Gastrocnemius medialis (tissue), 4 donors: ENCODE results near the gene FAM234A. TPM values are rescaled to one million over a fixed set of nuclear protein-coding genes. Genes with fewer than 3 reads are reported as not detected.

Experiments
- ATAC-seq, 2 donors: fragments of 150-250 bp; one replicate each; pipeline ENCODE4 v1.9.1; 2016
- DNase-seq, 2 donors: peaks; one replicate each; pipeline ENCODE4 v3.0.0-alpha.2; 2019
- H3K27ac ChIP-seq, 4 donors: fragments of 200-600 bp; sonication (generic); 1 replicate in 1 of 4; 2 replicates in 3 of 4; pipeline ENCODE4 v1.5.1; 2016 to 2018; ENCODE audit warnings: mild to moderate bottlenecking in 2 of 4, moderate library complexity in 1 of 4
- H3K27me3 ChIP-seq, 3 donors: fragments of 200-600 bp; sonication (generic) in 2 of 3; 1 replicate in 1 of 3; 2 replicates in 2 of 3; pipeline versions ENCODE4 v1.5.1 to v1.6.0; 2016 to 2019; ENCODE audit warnings: mild to moderate bottlenecking in 1 of 3, moderate library complexity in 1 of 3
- H3K36me3 ChIP-seq, 2 donors: fragments of 200-600 bp; sonication (generic) in 1 of 2; one replicate each; pipeline ENCODE4 v1.5.1; 2017 to 2018
- H3K4me1 ChIP-seq, 2 donors: fragments of 200-600 bp; sonication (generic) in 1 of 2; one replicate each; pipeline ENCODE4 v1.5.1; 2016 to 2017; ENCODE audit warnings: mild to moderate bottlenecking in 2 of 2
- H3K4me3 ChIP-seq, 4 donors: fragments of 200-600 bp; sonication (generic) in 3 of 4; 1 replicate in 1 of 4; 2 replicates in 3 of 4; pipeline ENCODE4 v1.5.1; 2016 to 2019; ENCODE audit warnings: mild to moderate bottlenecking in 2 of 4
- H3K9me3 ChIP-seq, 3 donors: fragments of 200-600 bp; sonication (generic) in 2 of 3; 1 replicate in 1 of 3; 2 replicates in 2 of 3; pipeline ENCODE4 v1.5.1; 2016 to 2019
- POLR2A ChIP-seq, 2 donors: fragments of 450-650 bp; IDR thresholded peaks; one replicate each; pipeline ENCODE4 v1.6.1; 2017; ENCODE audit warnings: antibody characterized with exemption in 2 of 2, mild to moderate bottlenecking in 2 of 2, moderate library complexity in 2 of 2
- in situ Hi-C, 4 donors: fragments of 200-750 bp; cut with MboI; loops; one replicate each; pipeline versions ENCODE4 v1.15.0 to v1.8.0; 2017; ENCODE audit warnings: low sequenced_read_pairs in 4 of 4
- intact Hi-C: fragments of 100-400 bp; cut with DNase I; formaldehyde crosslinking; loops from one replicate; pipeline ENCODE4 v1.15.1; 2023; ENCODE audit warnings: low total_unique reads
- total RNA-seq, 4 donors: library from RNA; depleted of rRNA; stranded (reverse); fragments of >200 nt; gene quantifications; one replicate each; pipeline versions ENCODE4 v1.1.0 to v1.2.3, GENCODE V29; 2016
- TF ChIP-seq, protein P1 (sequence below), 5 experiments: fragments of 450-650 bp in 3 of 5; fragments of 200-600 bp in 2 of 5; sonication (generic) in 2 of 5; IDR thresholded peaks in 4 of 5; conservative IDR thresholded peaks in 1 of 5; 1 replicate in 4 of 5; 2 replicates in 1 of 5; pipeline ENCODE4 v1.5.1; 2016 to 2019; ENCODE audit warnings: antibody characterized with exemption in 5 of 5, mild to moderate bottlenecking in 3 of 5, moderate library complexity in 3 of 5

FAM234A gene
- total RNA-seq, 4 donors from 2014 or later, result 85.2 to 288 (median 251) TPM

DNA sequence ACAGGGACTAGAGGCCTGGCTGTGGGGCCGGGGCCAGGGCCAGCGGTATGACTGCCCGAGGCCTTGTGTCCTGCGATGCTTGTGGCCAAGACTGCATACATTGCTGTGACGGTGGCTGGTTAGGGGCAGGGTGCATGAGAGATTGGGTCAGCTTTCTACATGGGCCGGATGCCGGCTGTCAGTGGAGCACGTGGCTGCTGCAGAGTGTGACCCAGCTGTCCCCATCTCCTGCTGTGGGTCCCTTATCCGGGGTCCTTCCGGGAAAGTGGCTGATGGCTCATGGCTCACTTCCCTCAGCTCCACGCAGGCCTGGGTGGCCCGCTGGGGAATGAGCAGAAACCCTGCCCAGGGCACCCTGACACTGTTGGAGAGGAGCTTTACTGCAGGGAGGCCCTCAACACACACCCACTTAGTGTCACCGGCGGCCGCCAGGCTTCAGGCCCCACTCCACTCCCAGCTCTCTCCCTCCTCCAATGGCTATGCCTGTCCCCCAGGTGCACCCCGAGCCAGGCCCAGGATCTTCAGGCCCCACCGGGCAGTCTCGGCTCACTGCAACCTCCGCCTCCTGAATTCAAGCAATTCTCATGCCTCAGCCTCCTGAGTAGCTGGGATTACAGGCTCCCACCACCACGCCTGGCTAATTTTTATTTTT, 41.9 kb downstream of the FAM234A start:
- Histone ChIP-seq H3K4me3 (no peak overlapping the region), H3K9me3 (no peaks in the 10 kb centered on the region), H3K27ac (no peak overlapping the region), H3K4me1 (peaks cover 6 to 18% of the 10 kb centered on the region in 2 donors), H3K36me3 (no peaks in the 10 kb centered on the region), H3K27me3 (peaks cover 10 to 30% (median 27%) of the 10 kb centered on the region in 3 donors)
- DNase-seq (peak in 1 of 2 donors; percentile 36), ATAC-seq (peak in 1 of 2 donors; percentile 23)
- TF ChIP-seq, protein P1, sequence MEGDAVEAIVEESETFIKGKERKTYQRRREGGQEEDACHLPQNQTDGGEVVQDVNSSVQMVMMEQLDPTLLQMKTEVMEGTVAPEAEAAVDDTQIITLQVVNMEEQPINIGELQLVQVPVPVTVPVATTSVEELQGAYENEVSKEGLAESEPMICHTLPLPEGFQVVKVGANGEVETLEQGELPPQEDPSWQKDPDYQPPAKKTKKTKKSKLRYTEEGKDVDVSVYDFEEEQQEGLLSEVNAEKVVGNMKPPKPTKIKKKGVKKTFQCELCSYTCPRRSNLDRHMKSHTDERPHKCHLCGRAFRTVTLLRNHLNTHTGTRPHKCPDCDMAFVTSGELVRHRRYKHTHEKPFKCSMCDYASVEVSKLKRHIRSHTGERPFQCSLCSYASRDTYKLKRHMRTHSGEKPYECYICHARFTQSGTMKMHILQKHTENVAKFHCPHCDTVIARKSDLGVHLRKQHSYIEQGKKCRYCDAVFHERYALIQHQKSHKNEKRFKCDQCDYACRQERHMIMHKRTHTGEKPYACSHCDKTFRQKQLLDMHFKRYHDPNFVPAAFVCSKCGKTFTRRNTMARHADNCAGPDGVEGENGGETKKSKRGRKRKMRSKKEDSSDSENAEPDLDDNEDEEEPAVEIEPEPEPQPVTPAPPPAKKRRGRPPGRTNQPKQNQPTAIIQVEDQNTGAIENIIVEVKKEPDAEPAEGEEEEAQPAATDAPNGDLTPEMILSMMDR (IDR thresholded peaks at IDR 0.05 in 4 of 5, conservative IDR thresholded peaks at IDR 0.05 in 1 of 5), result no peak
- no peak for TF ChIP-seq POLR2A (IDR thresholded peaks at IDR 0.05)
- intact Hi-C loops (no loop called here), in situ Hi-C loops (no loop called here)

DNA sequence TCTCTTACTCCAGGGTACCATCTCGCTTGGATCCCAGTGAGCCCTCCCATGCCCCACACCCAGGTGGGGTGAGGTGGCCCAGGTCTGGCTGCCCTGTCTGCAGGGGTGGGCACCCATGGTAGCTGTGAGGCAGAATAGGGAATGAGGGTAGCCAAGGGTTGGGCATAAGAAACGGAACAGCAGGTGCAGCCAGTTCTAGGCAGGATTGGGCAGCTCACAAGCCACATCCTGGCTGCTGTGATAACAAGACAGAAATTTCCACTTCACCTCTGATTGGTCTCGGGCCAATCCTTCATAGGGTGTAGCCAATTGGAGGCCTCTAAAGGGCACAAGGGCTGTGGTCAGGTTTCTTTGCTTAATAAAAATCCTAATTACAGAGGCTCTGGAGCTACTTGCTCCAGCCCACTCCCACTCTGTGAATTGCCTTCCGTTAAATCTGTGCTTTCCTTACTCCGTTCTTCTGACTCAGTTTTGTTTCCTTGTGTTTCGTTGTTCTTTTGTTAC, 44.3 kb downstream of the FAM234A start:
- in situ Hi-C loops (no loop called here), intact Hi-C loops (no loop called here)
- no peak overlapping the region for H3K4me3 ChIP-seq
- peaks cover 10 to 32% (median 27%) of the 10 kb centered on the region in 3 donors for H3K27me3 ChIP-seq
- DNase-seq (no peak), ATAC-seq (peak in 1 of 2 donors; percentile 33)
- H3K27ac ChIP-seq, result no peak overlapping the region
- peaks cover 6 to 18% of the 10 kb centered on the region in 2 donors for H3K4me1 ChIP-seq
- H3K36me3 ChIP-seq, result no peaks in the 10 kb centered on the region
- H3K9me3 ChIP-seq, result no peaks in the 10 kb centered on the region
- TF ChIP-seq, protein P1 (IDR thresholded peaks at IDR 0.05 in 4 of 5, conservative IDR thresholded peaks at IDR 0.05 in 1 of 5), result no peak
- TF ChIP-seq POLR2A (IDR thresholded peaks at IDR 0.05), result no peak

DNA sequence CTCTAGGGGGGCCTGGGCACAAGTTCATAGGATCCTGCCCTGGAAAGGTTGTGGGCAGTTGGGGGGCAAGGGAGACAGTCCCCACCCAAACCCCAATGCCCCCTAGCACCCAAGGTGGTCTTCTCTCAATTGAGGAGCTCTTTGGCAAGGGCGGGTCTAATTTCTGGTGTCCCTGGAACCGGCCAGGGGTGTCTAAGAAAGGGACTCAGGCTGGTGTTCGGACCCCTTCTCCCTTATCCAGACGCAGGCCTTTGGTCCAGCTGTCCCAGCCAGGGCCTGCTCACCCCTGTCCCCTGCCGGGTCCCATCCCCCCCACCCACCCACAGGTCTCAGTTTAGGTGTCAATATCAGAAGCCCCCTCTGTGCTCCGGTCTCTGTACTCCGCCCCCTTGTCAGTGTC, 44.9 kb downstream of the FAM234A start:
- peaks cover 6 to 27% (median 21%) of the 10 kb centered on the region in 3 donors for H3K27me3 ChIP-seq
- in situ Hi-C loops, result no loop called here
- ATAC-seq, result no peak
- H3K4me1 ChIP-seq, result peaks cover 6 to 18% of the 10 kb centered on the region in 2 donors
- TF ChIP-seq, protein P1 (IDR thresholded peaks at IDR 0.05 in 4 of 5, conservative IDR thresholded peaks at IDR 0.05 in 1 of 5), result no peak
- H3K36me3 ChIP-seq, result no peaks in the 10 kb centered on the region
- intact Hi-C loops, result no loop called here
- no peak overlapping the region for H3K27ac ChIP-seq
- H3K9me3 ChIP-seq, result no peaks in the 10 kb centered on the region
- no peak for DNase-seq
- no peak overlapping the region for H3K4me3 ChIP-seq

DNA sequence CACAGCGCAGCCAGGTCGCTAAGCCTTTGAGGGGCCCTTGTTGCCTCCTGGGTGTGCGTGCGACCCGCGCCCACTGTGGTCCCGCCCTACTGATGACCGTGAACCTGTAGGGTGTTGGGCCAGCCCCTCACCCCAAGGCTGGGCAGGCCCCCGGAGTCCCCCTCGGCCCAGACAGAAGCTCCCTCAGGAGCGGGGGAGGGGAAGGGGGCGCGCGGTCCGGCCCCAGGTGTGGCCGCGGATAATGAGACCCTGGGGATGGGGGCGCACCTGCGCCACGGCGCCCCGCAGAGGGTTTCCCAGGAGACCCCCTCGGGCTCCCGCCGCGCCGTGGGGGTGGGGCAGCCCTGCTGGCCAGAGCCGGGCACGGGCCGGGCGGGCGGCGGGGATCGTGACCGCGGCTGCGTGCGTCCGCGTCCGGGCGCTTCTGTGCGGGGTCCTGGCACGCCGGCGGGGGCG, 45.4 kb downstream of the FAM234A start:
- intact Hi-C loops, result no loop called here

More for the DNA sequence above, 45.4 kb downstream of the FAM234A start:
- in situ Hi-C loops, result no loop called here
- peaks cover 3 to 22% (median 16%) of the 10 kb centered on the region in 3 donors for H3K27me3 ChIP-seq
- no peaks in the 10 kb centered on the region for H3K9me3 ChIP-seq
- DNase-seq (no peak), ATAC-seq (peak; percentile 15 to 20)
- no peak for TF ChIP-seq POLR2A (IDR thresholded peaks at IDR 0.05)
- TF ChIP-seq, protein P1 (IDR thresholded peaks at IDR 0.05 in 4 of 5, conservative IDR thresholded peaks at IDR 0.05 in 1 of 5), result no peak
- H3K36me3 ChIP-seq, result no peaks in the 10 kb centered on the region
- peaks cover 6 to 14% of the 10 kb centered on the region in 2 donors for H3K4me1 ChIP-seq
- no peak overlapping the region for H3K27ac ChIP-seq
- peak overlapping the region in 2 of 4 donors; percentile 13 to 22 for H3K4me3 ChIP-seq
